ENCODE results near the gene GDPD5. TPM values are rescaled to one million over a fixed set of nuclear protein-coding genes. Genes with fewer than 3 reads are reported as not detected.

The GDPD5 gene
- total RNA-seq, 2 experiments from 2014 or later, result 13.5 to 57.3 TPM

DNA sequence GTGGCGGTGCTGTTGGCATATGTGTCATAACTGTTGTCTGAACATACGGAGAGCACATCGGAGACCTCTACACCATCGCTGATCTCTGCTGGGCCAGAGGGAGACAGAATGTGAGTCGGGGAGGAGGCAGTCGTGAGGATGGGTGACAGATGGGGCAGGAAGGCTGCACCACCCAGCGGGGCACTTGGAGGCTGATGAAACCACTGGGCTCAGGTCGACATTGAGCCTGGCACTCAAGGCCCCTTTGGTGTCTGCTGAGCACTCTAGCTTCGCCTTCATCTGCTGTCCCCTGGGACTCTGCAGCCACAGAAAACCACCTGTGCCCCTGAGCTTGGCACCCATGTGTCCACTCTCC lies 90.2 kb downstream of the GDPD5 start:
- intact Hi-C loops (cut with micrococcal nuclease; ENCODE audit: unreplicated experiment), result no loop called here
- no peaks in the 10 kb centered on the region for H3K9me3 ChIP-seq (ENCODE audit: low read length)
- CTCF ChIA-PET (ENCODE audit: unreplicated experiment), result no interaction called here
- H3K4me2 ChIP-seq (ENCODE audit: low read length), result no peak overlapping the region
- no peaks in the 10 kb centered on the region for H4K20me1 ChIP-seq (ENCODE audit: insufficient read depth, low read length)
- TF ChIP-seq, protein P1, sequence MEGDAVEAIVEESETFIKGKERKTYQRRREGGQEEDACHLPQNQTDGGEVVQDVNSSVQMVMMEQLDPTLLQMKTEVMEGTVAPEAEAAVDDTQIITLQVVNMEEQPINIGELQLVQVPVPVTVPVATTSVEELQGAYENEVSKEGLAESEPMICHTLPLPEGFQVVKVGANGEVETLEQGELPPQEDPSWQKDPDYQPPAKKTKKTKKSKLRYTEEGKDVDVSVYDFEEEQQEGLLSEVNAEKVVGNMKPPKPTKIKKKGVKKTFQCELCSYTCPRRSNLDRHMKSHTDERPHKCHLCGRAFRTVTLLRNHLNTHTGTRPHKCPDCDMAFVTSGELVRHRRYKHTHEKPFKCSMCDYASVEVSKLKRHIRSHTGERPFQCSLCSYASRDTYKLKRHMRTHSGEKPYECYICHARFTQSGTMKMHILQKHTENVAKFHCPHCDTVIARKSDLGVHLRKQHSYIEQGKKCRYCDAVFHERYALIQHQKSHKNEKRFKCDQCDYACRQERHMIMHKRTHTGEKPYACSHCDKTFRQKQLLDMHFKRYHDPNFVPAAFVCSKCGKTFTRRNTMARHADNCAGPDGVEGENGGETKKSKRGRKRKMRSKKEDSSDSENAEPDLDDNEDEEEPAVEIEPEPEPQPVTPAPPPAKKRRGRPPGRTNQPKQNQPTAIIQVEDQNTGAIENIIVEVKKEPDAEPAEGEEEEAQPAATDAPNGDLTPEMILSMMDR (conservative IDR thresholded peaks at IDR 0.05; ENCODE audit: low read length), result no peak
- TF ChIP-seq EZH2phosphoT487 (IDR thresholded peaks at IDR 0.05; ENCODE audit: borderline replicate concordance, low read depth, low read length), result no peak
- POLR2A ChIA-PET, result interaction anchor here (0.6 kb wide), 1 partner anchor 209 kb away, joined by 3 read pairs; no protein-coding TSS in a partner anchor
- BruUV-seq (replicated peaks), result no TSS peak
- no peak for DNase-seq (ENCODE audit: low spot score)
- no peaks in the 10 kb centered on the region for H3K79me2 ChIP-seq (ENCODE audit: insufficient read depth, low read depth, low read length)
- no peak overlapping the region for H2AFZ ChIP-seq (ENCODE audit: low read length)
- no peaks in the 10 kb centered on the region for H3K9me2 ChIP-seq (ENCODE audit: insufficient read depth, low read length)
- no peaks in the 10 kb centered on the region for H3K36me3 ChIP-seq (ENCODE audit: insufficient read depth, low read length)
- no peaks in the 10 kb centered on the region for H3K4me1 ChIP-seq (ENCODE audit: insufficient read depth, low read length, poor library complexity, severe bottlenecking)
- H3K4me3 ChIP-seq (ENCODE audit: low read depth, low read length, poor library complexity, severe bottlenecking), result no peak overlapping the region
- no peak overlapping the region for H3K27ac ChIP-seq (ENCODE audit: low read depth, low read length, poor library complexity, severe bottlenecking)

DNA sequence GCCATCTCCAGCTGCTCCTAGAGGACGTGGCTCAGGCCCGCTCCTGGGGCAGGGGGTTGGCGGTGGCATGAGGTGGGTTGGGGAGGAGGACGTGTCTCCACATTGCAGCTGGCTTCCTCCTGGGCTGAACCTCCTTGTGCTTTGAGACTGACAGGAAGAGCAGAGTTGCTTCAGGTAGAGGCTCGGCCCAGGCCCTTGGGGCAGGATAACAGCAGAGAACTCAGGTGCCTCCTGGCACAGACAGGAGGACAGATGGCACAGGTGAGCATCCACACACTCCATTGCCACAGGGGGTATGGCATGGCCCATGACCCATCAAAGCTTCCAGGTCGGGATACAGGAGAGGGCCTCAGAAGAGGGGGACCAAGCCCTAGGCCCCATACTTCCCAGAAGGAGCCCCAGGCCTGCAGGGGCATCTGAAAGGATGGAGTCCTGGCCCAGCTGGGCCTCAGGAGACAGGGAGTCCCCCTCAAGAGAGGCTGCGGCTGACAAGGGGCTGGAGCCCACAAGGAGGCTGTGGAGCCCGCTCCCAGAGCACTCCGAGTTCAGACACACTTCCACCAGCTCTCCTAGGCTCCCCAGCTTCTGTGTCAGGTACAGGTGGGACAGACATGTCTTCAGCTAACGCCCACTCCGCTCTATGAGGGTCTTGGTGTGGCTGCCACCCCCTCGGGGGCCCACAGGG lies 90.7 kb downstream of the GDPD5 start:
- no peaks in the 10 kb centered on the region for H3K79me2 ChIP-seq (ENCODE audit: insufficient read depth, low read depth, low read length)
- no peak overlapping the region for H2AFZ ChIP-seq (ENCODE audit: low read length)
- TF ChIP-seq EZH2phosphoT487 (IDR thresholded peaks at IDR 0.05; ENCODE audit: borderline replicate concordance, low read depth, low read length), result no peak
- TF ChIP-seq, protein P1 (conservative IDR thresholded peaks at IDR 0.05; ENCODE audit: low read length), result no peak
- ChIA-PET CTCF (ENCODE audit: unreplicated experiment) (no interaction called here), POLR2A (interaction anchor here (0.6 to 1.3 kb wide), 3 partner anchors 10 to 1612 kb away, joined by 3 to 5 read pairs (median 3); no protein-coding TSS in a partner anchor)
- H3K4me3 ChIP-seq (ENCODE audit: low read depth, low read length, poor library complexity, severe bottlenecking), result no peak overlapping the region
- H3K9me2 ChIP-seq (ENCODE audit: insufficient read depth, low read length), result no peaks in the 10 kb centered on the region
- no peak overlapping the region for H3K4me2 ChIP-seq (ENCODE audit: low read length)
- no TSS peak for BruUV-seq (replicated peaks)
- H3K9me3 ChIP-seq (ENCODE audit: low read length), result no peaks in the 10 kb centered on the region
- DNase-seq (ENCODE audit: low spot score), result no peak
- H4K20me1 ChIP-seq (ENCODE audit: insufficient read depth, low read length), result no peaks in the 10 kb centered on the region
- intact Hi-C loops (cut with micrococcal nuclease; ENCODE audit: unreplicated experiment), result no loop called here
- H3K4me1 ChIP-seq (ENCODE audit: insufficient read depth, low read length, poor library complexity, severe bottlenecking), result no peaks in the 10 kb centered on the region
- no peaks in the 10 kb centered on the region for H3K36me3 ChIP-seq (ENCODE audit: insufficient read depth, low read length)
- H3K27ac ChIP-seq (ENCODE audit: low read depth, low read length, poor library complexity, severe bottlenecking), result no peak overlapping the region

DNA sequence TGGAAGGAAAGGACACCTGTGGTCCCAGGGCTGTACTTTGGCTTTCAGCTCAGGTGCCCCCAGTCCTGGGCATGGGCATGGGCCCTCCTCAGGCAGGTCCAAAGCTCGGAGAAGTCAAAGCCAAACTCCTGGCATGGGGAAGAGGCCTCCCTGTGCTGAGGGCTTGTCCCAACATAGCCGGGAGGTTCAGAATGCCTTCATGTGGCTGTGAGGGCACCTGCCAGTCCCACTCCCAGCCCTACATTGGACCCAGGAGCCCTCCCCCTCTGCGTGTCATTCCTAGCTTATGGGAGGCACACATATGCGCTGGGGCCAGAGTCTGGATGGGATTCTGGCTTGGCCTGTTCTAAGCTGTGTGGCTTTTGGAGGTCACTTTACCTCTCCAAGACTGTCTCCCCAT lies 91.7 kb downstream of the GDPD5 start:
- BruUV-seq (replicated peaks), result no TSS peak
- no peaks in the 10 kb centered on the region for H3K9me3 ChIP-seq (ENCODE audit: low read length)
- H3K4me1 ChIP-seq (ENCODE audit: insufficient read depth, low read length, poor library complexity, severe bottlenecking), result no peaks in the 10 kb centered on the region
- H3K79me2 ChIP-seq (ENCODE audit: insufficient read depth, low read depth, low read length), result no peaks in the 10 kb centered on the region
- H3K4me3 ChIP-seq (ENCODE audit: low read depth, low read length, poor library complexity, severe bottlenecking), result no peak overlapping the region
- no peaks in the 10 kb centered on the region for H3K9me2 ChIP-seq (ENCODE audit: insufficient read depth, low read length)
- H3K27ac ChIP-seq (ENCODE audit: low read depth, low read length, poor library complexity, severe bottlenecking), result no peak overlapping the region
- H4K20me1 ChIP-seq (ENCODE audit: insufficient read depth, low read length), result no peaks in the 10 kb centered on the region
- H3K36me3 ChIP-seq (ENCODE audit: insufficient read depth, low read length), result no peaks in the 10 kb centered on the region
- ChIA-PET POLR2A (interaction anchor here (0.6 to 1.3 kb wide), 2 partner anchors 11 to 1613 kb away, joined by 3 to 5 read pairs; no protein-coding TSS in a partner anchor), CTCF (ENCODE audit: unreplicated experiment) (no interaction called here)
- no peak for DNase-seq (ENCODE audit: low spot score)
- intact Hi-C loops (cut with micrococcal nuclease; ENCODE audit: unreplicated experiment), result no loop called here
- no peak overlapping the region for H2AFZ ChIP-seq (ENCODE audit: low read length)
- H3K4me2 ChIP-seq (ENCODE audit: low read length), result no peak overlapping the region
- TF ChIP-seq, protein P1 (conservative IDR thresholded peaks at IDR 0.05; ENCODE audit: low read length), result no peak
- no peak for TF ChIP-seq EZH2phosphoT487 (IDR thresholded peaks at IDR 0.05; ENCODE audit: borderline replicate concordance, low read depth, low read length)
